CD4-positive, alpha-beta T cell treated with Interleukin-2 at 100 ng/mL for 4 hours (primary cell): ENCODE data around the gene SMPX.
"Not testable (repeated sequence)": the region's sequence is repeated elsewhere in the genome, so short reads cannot be mapped to it uniquely, and the experiment has no call there.

Experiments used
- DNase-seq: peaks from one replicate; pipeline ENCODE4 v3.0.0-alpha.2; 2020; ENCODE audit warnings: low spot score

The SMPX gene

DNA sequence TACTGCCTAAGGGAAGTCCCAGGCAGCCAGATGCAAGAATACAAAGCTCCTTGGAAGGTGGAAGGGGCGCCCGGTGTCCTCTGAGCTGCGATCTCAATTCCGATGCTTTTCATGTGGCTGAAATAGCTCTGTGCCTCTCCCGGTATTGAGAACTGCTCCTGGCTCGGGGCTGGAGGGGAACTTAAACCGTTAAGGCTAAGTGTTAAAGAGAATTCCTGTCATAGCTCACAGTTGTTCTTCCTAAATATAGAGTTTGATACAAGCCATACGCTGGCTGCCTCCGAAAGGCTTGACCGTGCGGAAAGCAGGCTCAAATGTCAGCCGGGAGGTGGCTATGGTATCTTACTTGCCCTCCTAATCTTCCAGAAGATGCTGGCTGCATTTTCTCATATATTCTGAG lies at the start of gene SMPX:
Gene SMPX (minus strand): TSS at position 157 of the 400 bp plus-strand sequence. CDS start 3,826 bp downstream, outside the sequence.
- DNase-seq, result no peak

DNA sequence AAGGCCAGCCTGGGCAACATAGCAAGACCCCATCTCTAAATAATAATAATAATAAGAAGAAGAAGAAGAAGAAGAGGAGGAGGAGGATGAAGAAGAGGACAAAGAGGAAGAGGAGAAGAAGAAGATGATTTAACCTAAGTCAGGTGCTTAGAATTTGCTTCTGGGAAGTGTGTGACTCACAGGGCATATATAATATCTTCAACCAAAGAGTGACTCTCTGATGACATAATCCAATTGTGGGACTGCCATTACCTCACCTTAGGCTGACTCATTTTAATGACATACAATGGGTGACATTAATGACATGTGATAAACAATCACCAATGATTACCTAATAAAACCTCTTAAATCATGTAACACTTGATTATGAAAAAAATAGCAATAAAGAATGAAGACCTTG lies 48.8 kb upstream of the SMPX start:
- no peak for DNase-seq

DNA sequence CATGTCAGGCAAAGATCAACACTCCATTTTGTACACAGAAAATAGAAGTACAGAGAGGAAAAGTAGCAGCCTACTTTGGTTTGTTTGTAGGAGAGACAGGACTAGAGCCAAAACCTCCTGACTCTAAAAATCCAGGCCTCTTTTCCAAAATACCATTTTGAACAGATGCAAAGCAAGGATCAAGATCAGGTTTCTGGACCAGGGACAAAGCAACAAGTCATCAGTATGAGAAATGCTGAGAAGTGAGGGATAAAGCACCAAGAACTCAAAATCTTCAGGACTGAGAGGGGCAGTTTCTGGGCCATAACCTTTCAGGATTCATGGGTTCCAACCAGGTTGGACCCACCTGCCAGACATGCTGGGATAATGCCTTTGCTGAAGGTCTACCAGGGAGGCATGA lies 44.9 kb upstream of the SMPX start:
- DNase-seq, result no peak

DNA sequence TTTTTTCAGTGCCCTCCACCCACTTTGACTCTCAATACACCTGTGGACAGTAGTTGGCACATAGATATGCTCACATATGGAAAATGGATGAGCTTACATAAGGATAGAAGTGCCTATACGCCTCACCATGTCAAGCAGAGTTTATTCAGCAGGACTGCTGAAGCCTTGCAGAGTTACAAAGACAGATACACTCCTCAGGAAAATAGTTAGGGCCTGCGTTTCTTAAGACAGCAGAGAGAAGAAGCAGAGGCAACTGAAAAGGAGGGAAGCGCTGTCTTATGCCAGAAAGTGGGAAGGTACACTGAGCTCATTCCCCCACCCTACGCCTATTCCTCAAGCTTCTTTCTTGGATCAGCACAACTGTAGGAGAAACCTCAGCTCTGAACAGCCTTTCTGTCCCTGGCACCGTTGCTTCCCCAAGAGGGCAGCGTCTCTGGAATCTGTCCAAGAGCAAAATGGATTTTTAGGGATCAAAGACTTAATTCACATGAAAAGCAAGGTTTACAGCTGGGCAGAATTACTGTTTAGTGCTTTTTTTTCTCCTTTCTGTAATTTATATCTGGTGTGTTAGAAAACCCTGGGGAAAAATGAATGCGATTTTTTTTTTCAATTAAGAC lies 44.2 kb upstream of the SMPX start:
- no peak for DNase-seq

DNA sequence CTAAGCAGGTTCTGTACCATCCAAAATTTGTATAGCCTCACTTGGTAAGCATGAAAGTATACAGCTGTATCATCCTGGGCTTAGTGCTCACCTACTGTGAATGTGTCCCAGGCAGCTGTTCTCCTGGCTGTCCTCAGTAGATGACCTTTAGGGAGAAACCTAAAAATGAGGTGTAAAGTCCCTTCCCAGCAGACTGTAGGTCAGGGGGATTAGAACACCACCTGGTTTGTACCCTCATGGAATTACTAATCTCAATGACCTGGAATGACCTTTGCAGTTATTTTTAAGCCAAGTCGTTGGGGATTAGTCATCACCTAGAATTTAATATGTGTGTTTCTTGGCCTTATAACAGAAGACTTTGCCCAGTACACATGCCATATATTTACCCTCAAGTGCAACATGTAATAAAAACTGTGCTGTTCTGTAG lies 42.4 kb upstream of the SMPX start:
- DNase-seq, result no peak

DNA sequence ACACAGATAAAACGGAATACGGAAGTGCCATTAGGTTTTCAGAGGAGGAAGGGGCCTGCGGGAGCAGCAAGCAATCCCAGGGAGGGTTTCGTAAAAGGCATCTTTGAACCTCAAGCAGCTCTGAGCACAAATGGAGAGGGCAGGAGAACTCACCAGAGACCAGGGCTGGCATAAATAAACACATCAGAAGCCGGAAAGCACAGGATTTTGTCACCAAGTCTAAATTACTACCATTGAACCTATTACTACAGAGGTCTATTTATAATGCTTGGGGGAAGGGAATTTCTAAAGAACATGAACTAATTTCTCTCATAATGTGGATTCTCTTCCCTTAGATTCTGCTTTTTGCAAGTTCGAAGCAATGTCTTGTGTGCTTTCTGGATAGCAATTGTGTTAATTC lies 41.9 kb upstream of the SMPX start:
- DNase-seq, result no peak

DNA sequence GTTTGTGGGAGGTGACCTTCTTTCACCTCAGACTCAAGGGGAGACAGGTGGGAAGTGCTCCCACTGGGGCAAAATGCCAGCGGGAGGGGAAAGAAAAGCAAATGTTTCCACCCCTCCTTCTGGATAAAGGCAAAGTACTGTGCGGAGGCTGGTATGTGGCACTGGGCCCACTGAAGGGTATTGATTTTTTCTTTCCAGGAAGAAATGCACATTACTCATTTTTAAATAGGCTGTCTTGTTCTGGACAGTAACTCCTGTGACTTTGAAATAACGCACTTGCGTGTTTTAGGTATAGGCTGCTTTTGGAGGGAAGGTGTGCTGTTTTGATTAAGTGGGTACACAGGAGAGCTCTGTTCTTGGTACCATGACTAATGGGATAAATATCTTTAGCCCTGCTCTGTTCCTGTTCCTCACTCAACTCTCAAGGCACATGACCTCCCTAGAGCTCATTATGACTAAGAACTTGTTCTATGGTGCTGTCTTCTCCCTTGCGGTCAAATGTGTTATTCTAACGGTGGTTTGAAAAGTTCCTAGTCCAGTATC lies 40.8 kb upstream of the SMPX start:
- DNase-seq, result no peak

DNA sequence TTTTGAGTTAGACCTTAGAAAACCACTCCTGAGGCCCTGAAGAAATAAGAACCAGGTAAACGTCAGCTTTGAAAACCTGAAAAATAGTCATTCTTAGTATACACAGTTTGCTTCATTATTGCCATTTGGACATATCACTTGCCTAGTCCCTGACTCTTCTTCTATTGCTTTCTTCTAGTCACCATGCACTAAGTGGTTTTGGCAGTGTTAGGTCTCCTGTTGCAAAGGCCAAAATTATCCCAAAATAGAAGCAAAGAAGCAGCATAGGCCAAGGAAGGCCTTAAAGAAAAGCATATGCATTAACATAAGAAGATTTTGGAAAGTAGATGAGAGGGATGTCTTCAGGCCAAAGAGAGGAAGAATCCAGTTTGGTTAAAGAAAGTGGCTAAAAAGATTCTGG lies 24.1 kb upstream of the SMPX start:
- no peak for DNase-seq

DNA sequence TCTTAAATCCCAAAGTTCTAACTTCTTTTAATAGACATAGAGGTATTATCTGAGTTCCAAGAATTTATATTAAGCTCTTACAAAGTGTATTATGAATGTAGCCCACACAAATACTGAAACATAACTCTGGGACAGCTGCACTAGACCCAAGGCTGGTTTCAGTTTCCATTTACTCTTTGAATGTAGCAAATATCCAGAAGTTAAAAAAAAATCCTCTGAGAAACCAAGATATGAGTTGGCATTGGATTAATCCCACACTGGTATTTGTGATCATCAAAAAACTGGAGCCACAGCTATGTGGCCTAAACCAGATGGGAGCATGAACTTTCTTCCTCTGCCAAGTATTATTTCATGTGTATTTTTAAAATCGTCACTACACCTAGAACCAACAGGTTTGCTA lies 23.6 kb upstream of the SMPX start:
- no peak for DNase-seq

DNA sequence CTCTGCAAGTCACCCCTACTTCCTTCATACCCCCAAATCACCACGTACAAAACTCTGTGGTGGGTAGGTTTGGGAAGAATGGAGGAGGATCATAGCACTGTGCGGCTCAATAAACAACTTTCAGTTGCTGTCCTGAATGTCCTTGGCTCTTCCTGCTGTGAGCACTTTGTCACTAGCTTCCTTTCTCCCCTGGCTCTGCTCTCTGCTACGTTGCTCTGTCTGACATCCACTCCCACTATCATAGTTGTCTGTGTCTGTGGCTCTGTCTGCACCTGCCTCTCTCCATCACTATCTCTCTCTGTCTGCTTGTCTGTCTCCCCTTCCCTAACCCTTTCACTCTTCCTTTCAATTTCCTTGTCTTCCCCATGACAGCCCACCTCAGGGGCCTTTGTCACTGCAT lies 21.2 kb upstream of the SMPX start:
- DNase-seq, result no peak

DNA sequence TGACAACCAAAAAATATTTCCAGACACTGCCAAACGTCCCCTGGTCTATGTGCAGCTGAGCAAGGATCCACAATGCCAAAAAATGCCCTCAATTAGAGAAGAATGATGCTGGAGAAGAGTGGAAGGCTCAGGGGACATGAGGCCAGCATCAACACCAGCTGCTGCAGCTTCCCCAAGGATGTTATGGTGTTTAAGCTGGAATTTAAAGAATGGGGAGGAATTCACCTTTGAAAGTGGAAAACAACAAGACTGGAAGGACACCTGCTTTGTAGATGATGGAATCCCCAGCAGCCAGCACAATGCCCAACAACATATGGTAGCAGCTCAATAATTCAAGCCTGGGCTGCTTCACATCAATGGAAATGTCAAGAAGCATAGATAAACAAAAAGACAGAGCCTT lies 20.3 kb upstream of the SMPX start:
- no peak for DNase-seq

DNA sequence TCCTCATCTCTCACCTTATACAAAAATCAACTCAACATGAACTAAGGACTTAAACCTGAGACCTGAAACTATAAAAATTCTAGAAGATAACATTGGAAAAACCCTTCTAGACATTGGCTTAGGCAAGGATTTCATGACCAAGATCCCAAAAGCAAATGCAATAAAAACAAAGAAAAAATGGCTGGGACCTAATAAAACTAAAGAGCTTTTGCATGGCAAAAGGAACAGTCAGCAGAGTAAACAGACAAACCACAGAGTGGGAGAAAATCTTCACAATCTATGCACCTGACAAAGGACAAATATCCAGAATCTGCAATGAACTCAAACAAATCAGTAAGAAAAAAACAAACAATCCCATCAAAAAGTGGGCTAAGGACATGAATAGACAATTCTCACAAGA lies 17.2 kb upstream of the SMPX start:
- not testable (repeated sequence) for DNase-seq

DNA sequence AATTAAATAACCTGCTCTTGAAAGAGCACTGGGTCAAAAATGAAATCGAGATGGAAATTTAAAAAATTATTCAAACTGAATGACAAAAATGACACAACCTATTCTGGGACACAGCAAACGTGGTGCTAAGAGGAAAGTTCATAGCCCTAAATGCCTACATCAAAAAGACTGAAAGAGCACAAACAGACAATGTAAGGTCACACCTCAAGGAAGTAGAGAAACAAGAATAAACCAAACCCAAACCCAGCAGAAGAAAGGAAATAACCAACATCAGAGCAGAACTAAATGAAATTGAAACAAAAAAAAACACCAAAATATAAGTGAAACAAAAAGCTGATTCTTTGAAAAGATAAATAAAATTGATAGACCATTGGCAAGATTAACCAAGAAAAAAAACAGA lies 15.1 kb upstream of the SMPX start:
- DNase-seq, result not testable (repeated sequence)

DNA sequence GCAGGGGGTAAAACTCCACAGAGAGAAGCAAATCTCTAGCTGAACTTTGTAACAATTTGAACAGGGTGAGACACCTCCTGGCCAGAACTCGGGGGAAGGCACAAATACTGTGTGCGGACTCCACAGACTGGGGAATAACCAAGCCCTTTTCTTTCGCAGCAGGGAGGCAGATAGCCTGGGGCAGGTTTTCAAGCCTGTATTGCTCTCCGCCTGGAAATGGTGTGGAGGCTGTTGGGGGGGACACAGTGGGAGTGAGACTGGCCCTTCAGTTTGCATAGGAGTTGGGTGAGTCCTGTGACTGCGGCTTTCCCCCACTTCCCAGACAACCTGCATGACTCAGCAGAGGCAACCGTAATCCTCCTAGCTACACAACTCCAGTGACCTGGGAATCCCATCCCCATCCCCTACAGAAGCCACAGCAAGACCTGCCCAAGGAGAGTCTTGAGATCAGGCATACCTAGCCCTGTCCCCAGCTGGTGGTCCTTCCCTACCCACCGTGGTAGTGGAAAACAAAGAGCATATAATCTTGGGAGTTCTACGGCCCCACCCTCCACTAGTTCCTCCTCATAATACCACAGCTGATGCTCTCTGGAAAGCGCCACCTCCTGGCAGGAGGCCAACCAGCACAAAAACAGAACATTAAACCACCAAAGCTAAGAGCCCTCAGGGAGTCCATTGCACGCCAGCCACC lies 12.9 kb upstream of the SMPX start:
- no peak for DNase-seq

DNA sequence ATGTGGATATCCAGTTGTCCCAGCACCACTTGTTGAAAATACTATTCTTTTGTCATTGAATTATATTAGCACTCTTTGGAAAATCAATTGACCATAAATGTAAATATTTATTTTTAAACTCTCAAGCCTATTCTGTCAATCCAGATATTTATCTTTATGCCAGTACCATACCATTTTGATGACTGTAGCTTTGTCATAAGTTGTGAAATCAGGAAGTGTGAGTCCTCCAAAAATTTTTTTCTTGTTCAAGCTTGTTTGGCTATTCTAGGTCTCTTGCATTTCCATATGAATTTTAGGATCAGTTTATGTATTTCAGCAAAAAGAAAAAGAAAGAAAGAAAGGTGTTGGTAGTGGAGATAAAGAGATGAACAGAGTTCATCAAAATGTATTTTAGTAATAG lies 8.2 kb upstream of the SMPX start:
- no peak for DNase-seq

DNA sequence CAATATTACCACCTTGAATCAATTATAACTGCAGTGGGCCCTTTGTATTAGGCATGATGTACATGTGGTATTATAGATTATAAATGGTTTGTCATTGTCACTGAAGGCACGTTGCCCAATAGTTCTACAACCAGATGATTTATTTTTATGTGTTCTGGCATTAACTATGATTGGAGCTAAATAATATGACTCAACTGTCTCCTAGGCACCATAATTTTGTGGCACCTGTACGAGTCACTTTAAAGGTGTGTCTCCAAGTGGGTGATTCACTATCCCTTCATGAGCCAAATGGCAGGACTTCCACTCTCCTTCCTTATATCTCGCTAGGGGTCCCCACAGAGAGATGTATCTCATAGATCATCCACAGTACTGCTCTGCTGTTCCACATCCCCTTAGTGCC lies 6.1 kb upstream of the SMPX start:
- DNase-seq, result no peak

DNA sequence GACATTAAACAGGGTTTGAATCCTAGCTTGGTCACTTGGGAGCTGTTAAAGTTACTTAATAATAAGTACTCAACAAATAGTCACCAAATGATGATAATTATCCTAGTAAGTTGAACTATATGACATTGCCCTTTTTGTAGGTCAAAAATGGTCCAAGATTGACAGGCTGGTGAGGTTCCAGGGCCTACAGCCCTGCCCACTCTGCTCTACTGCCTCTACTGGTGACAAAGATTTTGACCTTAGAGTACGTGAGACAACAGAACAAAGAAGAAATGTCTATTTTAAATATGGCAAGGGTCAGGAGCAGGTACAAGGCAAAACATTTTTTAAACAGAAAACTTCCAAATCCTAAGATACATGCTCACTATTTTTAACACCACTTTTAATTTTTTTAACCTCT lies 572 bp upstream of the SMPX start:
- DNase-seq, result no peak

DNA sequence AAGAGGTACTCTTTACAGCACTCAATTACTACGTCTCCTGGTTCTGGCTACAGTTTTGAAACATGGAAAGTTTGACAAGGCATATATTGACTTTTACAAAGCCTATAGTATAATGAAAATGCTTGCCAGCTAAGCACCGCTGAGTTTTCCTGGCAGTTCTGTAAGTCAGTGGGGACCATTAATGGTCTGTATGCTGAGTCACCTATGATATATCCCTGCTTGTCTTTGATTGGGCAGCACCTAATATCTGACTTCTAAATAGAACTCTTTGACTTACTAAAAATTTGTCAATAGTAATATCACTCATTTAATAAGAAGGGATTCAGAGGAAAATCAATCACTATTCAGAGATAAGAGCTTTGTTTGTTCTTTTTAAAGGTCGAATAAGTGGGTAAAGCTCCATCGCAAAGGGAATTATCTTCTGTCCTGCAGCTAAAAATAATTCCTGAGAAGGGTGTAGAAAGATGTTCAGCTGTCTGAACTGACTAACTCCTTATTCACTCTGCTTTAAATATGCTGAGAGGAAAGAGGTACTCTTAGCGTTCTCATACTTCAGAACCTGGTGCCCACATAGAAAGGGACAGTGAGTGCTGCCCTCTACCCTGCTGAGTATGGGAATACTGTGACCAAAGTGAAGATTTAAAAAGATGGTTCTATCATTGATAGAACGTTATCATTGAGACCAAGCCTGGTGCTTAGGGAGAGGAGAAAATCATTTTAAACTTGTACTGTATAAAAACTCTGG lies 959 bp downstream of the SMPX start:
- no peak for DNase-seq

DNA sequence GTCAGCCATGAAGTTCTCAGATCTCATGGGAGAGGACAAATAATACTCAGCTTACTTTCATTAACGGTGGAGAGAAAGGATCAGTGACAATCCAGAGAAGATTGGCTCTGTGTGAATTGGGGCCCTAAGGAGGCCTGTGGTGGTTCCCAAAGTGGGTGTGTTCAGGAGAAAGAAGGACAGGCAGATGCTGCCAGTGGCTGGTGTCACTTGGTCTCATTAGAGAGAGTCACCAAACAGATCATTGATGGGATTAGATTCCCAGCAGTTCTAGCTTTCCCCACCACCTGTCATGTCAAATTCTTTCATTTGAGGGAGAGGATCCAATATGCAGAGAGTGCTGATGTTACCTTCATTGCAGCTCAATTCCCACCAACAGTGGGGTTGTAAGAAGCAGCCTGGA lies 8.0 kb downstream of the SMPX start:
- no peak for DNase-seq

DNA sequence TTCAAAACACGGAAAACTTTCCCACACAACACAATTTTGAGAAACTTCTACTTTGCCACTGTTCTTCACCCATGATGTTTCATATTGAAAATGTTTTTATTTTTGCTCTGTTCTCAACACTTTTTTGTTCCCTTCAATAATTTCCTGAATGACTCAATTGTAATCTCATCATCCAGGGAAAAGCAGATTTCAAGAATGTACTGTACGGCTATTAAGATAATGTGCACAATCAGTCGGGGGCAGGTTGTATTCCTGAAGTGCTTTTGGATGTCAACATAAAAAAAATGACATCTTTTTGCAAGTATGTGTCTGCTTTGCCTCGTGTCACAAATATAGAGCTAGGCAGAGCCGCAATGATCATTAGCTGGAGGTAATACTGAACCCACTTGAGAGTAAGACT lies 9.7 kb downstream of the SMPX start:
- no peak for DNase-seq

DNA sequence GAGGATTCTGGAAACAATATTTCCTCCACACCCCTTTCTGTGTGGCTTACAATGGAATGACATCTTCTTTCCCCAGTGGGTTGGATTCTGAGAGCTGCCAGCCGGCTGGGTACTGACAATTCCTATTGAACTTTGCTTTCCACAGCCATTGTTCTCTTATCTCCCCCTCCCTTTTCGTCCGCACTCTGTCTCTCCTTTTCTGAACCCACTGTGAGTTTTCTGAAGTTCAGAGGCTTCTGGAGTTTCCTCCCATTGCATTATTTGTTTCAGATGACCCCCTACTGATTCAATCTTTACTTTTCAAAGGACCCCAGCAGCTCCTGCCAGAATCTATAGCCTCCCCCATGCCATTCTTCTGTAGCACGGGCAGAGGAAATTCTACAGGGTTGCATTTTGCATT lies 10.4 kb downstream of the SMPX start:
- DNase-seq, result no peak

DNA sequence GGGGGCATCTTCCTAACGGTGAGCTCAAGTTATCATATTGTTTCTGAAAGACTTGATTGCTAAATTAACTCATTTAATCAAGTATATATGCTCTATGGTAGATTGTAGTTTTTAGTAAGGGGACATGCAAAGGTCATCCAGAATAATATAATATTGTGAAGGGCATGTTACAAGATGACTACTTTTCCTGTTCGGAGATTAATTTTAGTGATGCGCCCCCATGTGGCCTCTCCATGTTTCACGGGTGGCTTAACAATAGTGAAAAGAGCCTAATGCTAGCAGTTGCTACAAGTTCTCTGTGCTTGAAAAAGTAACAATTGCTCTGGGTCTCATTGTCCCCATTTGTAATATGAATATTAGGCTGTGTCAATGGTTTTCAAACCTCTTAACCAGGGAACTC lies 12.2 kb downstream of the SMPX start:
- DNase-seq, result peak; percentile 33

DNA sequence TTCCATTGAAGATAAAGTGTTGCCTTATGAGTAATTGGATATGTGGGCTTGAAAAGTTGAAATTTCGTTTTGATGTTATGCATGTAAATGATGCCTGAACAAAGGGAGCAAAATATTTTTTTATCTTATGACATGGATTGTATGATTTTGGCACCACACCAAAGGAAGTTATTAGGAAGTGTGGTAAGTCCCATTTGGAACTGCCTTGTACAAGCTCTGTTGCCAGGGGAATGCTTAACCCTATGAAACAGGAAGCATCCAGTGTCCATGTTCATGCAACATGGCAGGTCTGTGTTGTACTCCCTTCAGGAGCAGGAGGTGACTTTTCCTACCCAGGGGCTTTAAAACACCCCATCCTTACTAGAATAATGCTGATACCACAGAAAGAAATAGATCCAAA lies 13.2 kb downstream of the SMPX start:
- no peak for DNase-seq
